GM12878 (cell line): ENCODE measurements around the gene GSTP1. TPM values are rescaled to one million over a fixed set of nuclear protein-coding genes. Genes with fewer than 3 reads are reported as not detected.

ENCODE experiments used
- CEBPB ChIP-seq, 2 experiments: fragments of 150-350 bp in 1 of 2; IDR thresholded peaks; 2 replicates each; pipeline ENCODE4 v1.6.1; 2012 to 2014; ENCODE audit warnings: low read depth in 2 of 2, low read length in 2 of 2, borderline replicate concordance in 1 of 2, inconsistent platforms in 1 of 2
- CEBPZ ChIP-seq: fragments of 150-350 bp; IDR thresholded peaks from 2 replicates; pipeline ENCODE4 v1.6.1; 2016; ENCODE audit warnings: low read depth, low read length
- E2F8 ChIP-seq: fragments of 450-650 bp; IDR thresholded peaks from 2 replicates; pipeline ENCODE4 v1.6.1; 2018; ENCODE audit warnings: mild to moderate bottlenecking, low read depth, moderate library complexity; ENCODE audit not compliant: partially characterized antibody
- HDGF ChIP-seq: fragments of 450-650 bp; IDR thresholded peaks from 2 replicates; pipeline ENCODE4 v1.6.1; 2016; ENCODE audit warnings: antibody characterized with exemption
- JUND ChIP-seq: IDR thresholded peaks from 2 replicates; pipeline ENCODE4 v1.6.1; 2012; ENCODE audit warnings: low read depth, mild to moderate bottlenecking, low read length, improper control_type of control experiment, moderate library complexity
- LARP7 ChIP-seq: fragments of 450-650 bp; IDR thresholded peaks from 2 replicates; pipeline ENCODE4 v1.6.1; 2017; ENCODE audit warnings: mild to moderate bottlenecking
- MTA2 ChIP-seq: fragments of 450-650 bp; IDR thresholded peaks from 2 replicates; pipeline ENCODE4 v1.6.1; 2016; ENCODE audit warnings: low read depth, mild to moderate bottlenecking, moderate library complexity
- POLR2A ChIP-seq: IDR thresholded peaks from 2 replicates; pipeline ENCODE4 v1.6.1; 2011; ENCODE audit warnings: low read depth, mild to moderate bottlenecking, low read length
- RFX5 ChIP-seq: IDR thresholded peaks from 2 replicates; pipeline ENCODE4 v1.6.1; 2011; ENCODE audit warnings: low read depth, low read length, improper control_type of control experiment
- SIX5 ChIP-seq: IDR thresholded peaks from 2 replicates; pipeline ENCODE4 v1.6.1; 2011; ENCODE audit warnings: mild to moderate bottlenecking, low read depth, low read length, moderate library complexity; ENCODE audit not compliant: severe bottlenecking
- SMAD5 ChIP-seq: IDR thresholded peaks from 2 replicates; pipeline ENCODE4 v1.6.1; 2016; ENCODE audit warnings: antibody characterized with exemption, low read depth
- SMARCA5 ChIP-seq: fragments of 450-650 bp; IDR thresholded peaks from 2 replicates; pipeline ENCODE4 v1.6.1; 2017; ENCODE audit warnings: mild to moderate bottlenecking
- SRF ChIP-seq, 2 experiments: IDR thresholded peaks; 2 replicates each; pipeline ENCODE4 v1.6.1; 2011; ENCODE audit warnings: low read depth in 2 of 2, low read length in 2 of 2, mild to moderate bottlenecking in 1 of 2, moderate library complexity in 1 of 2
- TARDBP ChIP-seq: IDR thresholded peaks from 2 replicates; pipeline ENCODE4 v1.6.1; 2016; ENCODE audit warnings: borderline replicate concordance
- TBL1XR1 ChIP-seq: IDR thresholded peaks from 2 replicates; pipeline ENCODE4 v1.6.1; 2012; ENCODE audit warnings: low read depth, low read length, improper control_type of control experiment
- YY1 ChIP-seq: IDR thresholded peaks from 2 replicates; pipeline ENCODE4 v1.6.1; 2011; ENCODE audit warnings: low read depth, mild to moderate bottlenecking, low read length
- ZBTB33 ChIP-seq: fragments of 450-650 bp; IDR thresholded peaks from 2 replicates; pipeline ENCODE4 v1.6.1; 2017; ENCODE audit warnings: mild to moderate bottlenecking
- ZBTB4 ChIP-seq: fragments of 450-650 bp; formaldehyde crosslinking; IDR thresholded peaks from 2 replicates; pipeline ENCODE4 v1.4.0; 2022; ENCODE audit warnings: mild to moderate bottlenecking, moderate library complexity
- ZNF207 ChIP-seq: fragments of 450-650 bp; IDR thresholded peaks from 2 replicates; pipeline ENCODE4 v1.6.1; 2014; ENCODE audit warnings: antibody characterized with exemption, mild to moderate bottlenecking, borderline replicate concordance
- ZNF274 ChIP-seq: IDR thresholded peaks from one replicate; pipeline ENCODE4 v1.8.0; 2011; ENCODE audit not compliant: insufficient read length, insufficient read depth
- polyA plus RNA-seq, 11 experiments: library from polyadenylated mRNA; depleted of rRNA in 4 of 11; unstranded in 6 of 11; stranded (reverse) in 5 of 11; fragments of >200 nt; fragmentation: Nextera tagmentation in 4 of 11; fragmentation: Illumina TruSeq in 1 of 11; extraction: Ambion mirVana in 4 of 11; extraction: Trizol in 1 of 11; gene quantifications; 1 replicate in 1 of 11; 2 replicates in 10 of 11; pipeline versions ENCODE4 v1.2.1 to v1.2.3, GENCODE V29; 2011 to 2016; ENCODE audit warnings: inconsistent platforms in 2 of 11, missing spikeins in 2 of 11, low read depth in 1 of 11
- total RNA-seq, 4 experiments: library from RNA; depleted of rRNA in 3 of 4; stranded (reverse); fragments of >200 nt in 3 of 4; fragmentation: Illumina TruSeq in 1 of 4; extraction: Trizol in 1 of 4; gene quantifications; 2 replicates each; pipeline versions ENCODE4 v1.2.1 to v1.2.3, GENCODE V29; 2013 to 2021

GSTP1 gene
- total and polyA plus RNA-seq, 10 of the 15 experiments (the other 5 are each of a cell fraction or from before 2014, with no cell fraction given), result 469 to 1,788 (median 955) TPM

- TF ChIP-seq JUND, result no peak
- TF ChIP-seq E2F8, result no peak
- TF ChIP-seq RFX5, result no peak
- no peak for TF ChIP-seq CEBPZ
- no peak for TF ChIP-seq ZBTB33
- TF ChIP-seq ZNF274, result no peak
- TF ChIP-seq HDGF, result no peak
- peak; percentile 82 for TF ChIP-seq YY1
- TF ChIP-seq MTA2, result 0 out of 2 replicates have a peak, but pooled peaks have one; percentile 28
- TF ChIP-seq SRF (IDR thresholded peaks at IDR 0.05; ENCODE audit: low read depth in 2 of 2, low read length in 2 of 2), result peak; percentile 28 to 41; a peak in 1 of 4 replicates
- no peak for TF ChIP-seq TARDBP
- TF ChIP-seq TBL1XR1, result peak; percentile 67
- 0 out of 2 replicates have a peak, but pooled peaks have one; percentile 20 for TF ChIP-seq LARP7
- no peak for TF ChIP-seq SIX5
- no peak; the same call in 1 of the 2 replicates for TF ChIP-seq SMARCA5
- TF ChIP-seq CEBPB (IDR thresholded peaks at IDR 0.05; ENCODE audit: borderline replicate concordance in 1 of 2, low read depth in 2 of 2, low read length in 2 of 2), result no peak
- no peak for TF ChIP-seq SMAD5
- TF ChIP-seq POLR2A, result peak; percentile 28; the same call in 1 of the 2 replicates
- TF ChIP-seq ZNF207, result no peak
- no peak for TF ChIP-seq ZBTB4 (CRISPR knock-in tag)
Measured at GRCh38 chr11:67600324-67601029, 16.9 kb downstream of the GSTP1 start (continued).
